GM21737 (cell line): ENCODE results near the gene ZNF341.
"Not testable (repeated sequence)": the region's sequence is repeated elsewhere in the genome, so short reads cannot be mapped to it uniquely, and the experiment has no call there.

Experiments used
- ATAC-seq: cut with Tn5 transposase; IDR thresholded peaks from one replicate; pipeline ENCODE4 v1.9.1; 2021; ENCODE audit warnings: mild to moderate bottlenecking, moderate library complexity; ENCODE audit not compliant: unreplicated experiment

The ZNF341 gene

GRCh38 chr20:33731693-33732165 lies at the start of gene ZNF341:
ZNF341 (plus strand) TSS chr20:33731996; CDS start chr20:33732022, 26 bp downstream.
- peak; percentile 81 for ATAC-seq

GRCh38 chr20:33684533-33685327 lies 47.1 kb upstream of the ZNF341 start:
- no peak for ATAC-seq

- ATAC-seq, result peak; percentile 37
Measured at GRCh38 chr20:33685328-33686099, 46.3 kb upstream of the ZNF341 start.

- ATAC-seq, result peak; percentile 81
Measured at GRCh38 chr20:33686100-33686983, 45.5 kb upstream of the ZNF341 start, which contains the start of gene E2F1. E2F1 (minus strand) TSS chr20:33686385; CDS start chr20:33686264, 121 bp downstream.

- ATAC-seq, result no peak
Measured at GRCh38 chr20:33686984-33687366, 44.8 kb upstream of the ZNF341 start.

GRCh38 chr20:33687370-33687915 lies 44.4 kb upstream of the ZNF341 start:
- ATAC-seq, result no peak

GRCh38 chr20:33687993-33688937 lies 43.5 kb upstream of the ZNF341 start:
- ATAC-seq, result no peak

GRCh38 chr20:33688938-33689424 lies 42.8 kb upstream of the ZNF341 start:
- no peak for ATAC-seq

GRCh38 chr20:33689493-33689892 lies 42.3 kb upstream of the ZNF341 start:
- no peak for ATAC-seq

- ATAC-seq, result no peak
Measured at GRCh38 chr20:33689973-33690372, 41.8 kb upstream of the ZNF341 start.

GRCh38 chr20:33693289-33693688 lies 38.5 kb upstream of the ZNF341 start:
- no peak for ATAC-seq

GRCh38 chr20:33693741-33694638 lies 37.8 kb upstream of the ZNF341 start:
- no peak for ATAC-seq

GRCh38 chr20:33694639-33695012 lies 37.2 kb upstream of the ZNF341 start:
- no peak for ATAC-seq

- ATAC-seq, result no peak
Measured at GRCh38 chr20:33696448-33696847, 35.3 kb upstream of the ZNF341 start.

- ATAC-seq, result no peak
Measured at GRCh38 chr20:33697129-33697528, 34.7 kb upstream of the ZNF341 start.

- not testable (repeated sequence) for ATAC-seq
Measured at GRCh38 chr20:33698966-33699365, 32.8 kb upstream of the ZNF341 start.

GRCh38 chr20:33700696-33701441 lies 30.9 kb upstream of the ZNF341 start:
- not testable (repeated sequence) for ATAC-seq
